DMS79 treated with DMSO at 0.1 percent for 48 hours (cell line): ENCODE measurements around the gene RAD51C.
"Not testable (repeated sequence)": the region's sequence is repeated elsewhere in the genome, so short reads cannot be mapped to it uniquely, and the experiment has no call there.

ENCODE experiments used
- DNase-seq: peaks from one replicate; lab custom pipeline; 2025; lab: John Stamatoyannopoulos, UW

RAD51C gene

GRCh38 chr17:58741121-58741625, 48.8 kb downstream of the RAD51C start:
- DNase-seq = no peak

GRCh38 chr17:58747674-58748073, 55.3 kb downstream of the RAD51C start:
- DNase-seq = no peak

- not testable (repeated sequence) for DNase-seq
Measured at GRCh38 chr17:58749627-58750026, 57.2 kb downstream of the RAD51C start.

GRCh38 chr17:58753026-58753425, 60.6 kb downstream of the RAD51C start:
- no peak for DNase-seq

- no peak for DNase-seq
Measured at GRCh38 chr17:58755269-58755576, 62.8 kb downstream of the RAD51C start.

GRCh38 chr17:58755577-58756245, 63.3 kb downstream of the RAD51C start, which contains the start of gene PPM1E:
TSS of gene PPM1E (plus strand) at chr17:58755854.
- peak; percentile 79 for DNase-seq

GRCh38 chr17:58756246-58757161, 64.1 kb downstream of the RAD51C start:
- peak; percentile 5 for DNase-seq

GRCh38 chr17:58757162-58757613, 64.8 kb downstream of the RAD51C start:
- no peak for DNase-seq

GRCh38 chr17:58758890-58759289, 66.5 kb downstream of the RAD51C start:
- no peak for DNase-seq

GRCh38 chr17:58759522-58759921, 67.1 kb downstream of the RAD51C start:
- no peak for DNase-seq

GRCh38 chr17:58760248-58760647, 67.8 kb downstream of the RAD51C start:
- no peak for DNase-seq

GRCh38 chr17:58763263-58763662, 70.9 kb downstream of the RAD51C start:
- peak; percentile 28 for DNase-seq

- peak; percentile 72 for DNase-seq
Measured at GRCh38 chr17:58764373-58764772, 72.0 kb downstream of the RAD51C start.

- not testable (repeated sequence) for DNase-seq
Measured at GRCh38 chr17:58778482-58778881, 86.1 kb downstream of the RAD51C start.

- DNase-seq = no peak
Measured at GRCh38 chr17:58779446-58779845, 87.0 kb downstream of the RAD51C start.

GRCh38 chr17:58783380-58783779, 91.0 kb downstream of the RAD51C start:
- DNase-seq = peak; percentile 86

GRCh38 chr17:58785097-58785496, 92.7 kb downstream of the RAD51C start:
- no peak for DNase-seq
